HCT116 (cell line): ENCODE results near the gene STXBP5L. TPM values are rescaled to one million over a fixed set of nuclear protein-coding genes. Genes with fewer than 3 reads are reported as not detected.
"Not testable (repeated sequence)": the region's sequence is repeated elsewhere in the genome, so short reads cannot be mapped to it uniquely, and the experiment has no call there.

Experiments used
- ATAC-seq: fragments of 200-7000 bp; cut with Tn5 transposase; 2 replicates; pipeline ENCODE4 v1.9.1; 2020; ENCODE audit warnings: mild to moderate bottlenecking, moderate library complexity
- BruUV-seq: library from RNA; stranded (reverse); fragments of 400-500 nt; replicated peaks from 2 replicates; lab custom pipeline; 2021; lab: Mats Ljungman, UMichigan
- CTCF ChIA-PET: fragments of 300-600 bp; sonication (Branson Sonifier 250); formaldehyde crosslinking; loops from one replicate; lab custom pipeline; 2021; ENCODE audit warnings: antibody characterized with exemption; lab: Charles Lee
- POLR2A ChIA-PET: fragments of 300-600, 350-600 bp; sonication (Branson Sonifier 250); formaldehyde crosslinking; loops from one replicate; lab custom pipeline; 2021; ENCODE audit warnings: antibody characterized with exemption; lab: Charles Lee
- RAD21 ChIA-PET, 2 experiments: fragments of 300-600 bp; sonication (Branson Sonifier 250); formaldehyde crosslinking; loops; one replicate each; lab custom pipeline; 2023; ENCODE audit warnings: low total read pairs in 2 of 2; ENCODE audit not compliant: uncharacterized antibody in 2 of 2, unreplicated experiment in 2 of 2, low non-redundant PET in 1 of 2; lab: Charles Lee
- DNase-seq: peaks from one replicate; pipeline ENCODE4 v3.0.0-alpha.2; 2010; ENCODE audit warnings: low read depth, low spot score
- H2AFZ ChIP-seq: fragments of 200-600 bp; shearing (Covaris generic), sonication (generic); 2 replicates; pipeline ENCODE4 v1.6.1; 2017; ENCODE audit warnings: low read depth, mixed run types, mixed read lengths, antibody characterized with exemption, low read length; ENCODE audit not compliant: poor library complexity, severe bottlenecking
- H3K27ac ChIP-seq: 2 replicates; pipeline ENCODE4 v1.5.1; 2012; ENCODE audit warnings: low read depth, low read length
- H3K27me3 ChIP-seq: fragments of 200-600 bp; sonication (generic); 2 replicates; pipeline ENCODE4 v1.6.1; 2016; ENCODE audit warnings: mixed run types, low read length, mixed read lengths; ENCODE audit not compliant: insufficient read depth
- H3K36me3 ChIP-seq, 2 experiments: fragments of 200-500 bp in 1 of 2; fragments of 200-600 bp in 1 of 2; sonication (Bioruptor generic) in 1 of 2; sonication (generic) in 1 of 2; 2 replicates each; pipeline versions ENCODE4 v1.5.1 to v1.6.1; 2014 to 2016; ENCODE audit warnings: low read length in 2 of 2, inconsistent platforms in 1 of 2, mixed read lengths in 1 of 2, mixed run types in 1 of 2; ENCODE audit not compliant: insufficient read depth in 2 of 2, control insufficient read depth in 1 of 2
- H3K4me1 ChIP-seq, 2 experiments: fragments of 200-600 bp in 1 of 2; sonication (generic) in 1 of 2; 2 replicates each; pipeline versions ENCODE4 v1.5.1 to v1.6.1; 2012 to 2017; ENCODE audit warnings: low read length in 2 of 2, inconsistent platforms in 1 of 2, mild to moderate bottlenecking in 1 of 2, mixed read lengths in 1 of 2, mixed run types in 1 of 2, moderate library complexity in 1 of 2; ENCODE audit not compliant: insufficient read depth in 2 of 2, control insufficient read depth in 1 of 2
- H3K4me2 ChIP-seq: fragments of 200-600 bp; sonication (generic); 2 replicates; pipeline ENCODE4 v1.6.1; 2017; ENCODE audit warnings: mixed run types, low read length, mixed read lengths
- H3K4me3 ChIP-seq, 2 experiments: fragments of 200-600 bp in 1 of 2; sonication (generic) in 1 of 2; replicated peaks in 1 of 2; 2 replicates each; pipeline ENCODE4 v1.5.1; 2011 to 2016; ENCODE audit warnings: low read length in 2 of 2, control low read depth in 1 of 2, low read depth in 1 of 2, mild to moderate bottlenecking in 1 of 2, mixed read lengths in 1 of 2, mixed run types in 1 of 2
- H3K79me2 ChIP-seq: fragments of 200-600 bp; sonication (generic); 2 replicates; pipeline ENCODE4 v1.6.1; 2017; ENCODE audit warnings: mild to moderate bottlenecking, mixed run types, low read length, moderate library complexity, mixed read lengths; ENCODE audit not compliant: insufficient read depth
- H3K9ac ChIP-seq: fragments of 200-600 bp; sonication (generic); 2 replicates; pipeline ENCODE4 v1.6.1; 2016; ENCODE audit warnings: low read length, mixed read lengths
- H3K9me2 ChIP-seq: fragments of 200-600 bp; sonication (generic), shearing (Covaris generic); 2 replicates; pipeline ENCODE4 v1.6.1; 2017; ENCODE audit warnings: mixed run types, mild to moderate bottlenecking, moderate library complexity; ENCODE audit not compliant: insufficient read depth
- H3K9me3 ChIP-seq, 2 experiments: fragments of 200-500 bp in 1 of 2; fragments of 200-600 bp in 1 of 2; sonication (Bioruptor generic) in 1 of 2; sonication (generic) in 1 of 2; 2 replicates each; pipeline ENCODE4 v1.6.1; 2014 to 2017; ENCODE audit warnings: low read length in 2 of 2, mixed read lengths in 2 of 2, inconsistent platforms in 1 of 2, low read depth in 1 of 2, mild to moderate bottlenecking in 1 of 2, mixed run types in 1 of 2, moderate library complexity in 1 of 2; ENCODE audit not compliant: control insufficient read depth in 1 of 2, insufficient read depth in 1 of 2
- H4K20me1 ChIP-seq: fragments of 200-600 bp; sonication (generic), shearing (Covaris generic); 2 replicates; pipeline ENCODE4 v1.6.1; 2017; ENCODE audit warnings: mixed run types, mild to moderate bottlenecking, moderate library complexity; ENCODE audit not compliant: insufficient read depth
- ATF3 ChIP-seq: IDR thresholded peaks from 2 replicates; pipeline ENCODE4 v1.6.1; 2012
- FOSL1 ChIP-seq: IDR thresholded peaks from 2 replicates; pipeline ENCODE4 v1.6.1; 2012; ENCODE audit warnings: low read depth
- SIN3A ChIP-seq: IDR thresholded peaks from 2 replicates; pipeline ENCODE4 v1.6.1; 2012; ENCODE audit warnings: low read depth
- SRF ChIP-seq: IDR thresholded peaks from 2 replicates; pipeline ENCODE4 v1.6.1; 2012; ENCODE audit warnings: low read depth
- intact Hi-C: fragments of 100-400 bp; cut with micrococcal nuclease; formaldehyde crosslinking; loops from 2 replicates; pipeline ENCODE4 v1.10.0; 2022
- total RNA-seq: library from RNA; stranded (reverse); gene quantifications from one replicate; pipeline ENCODE4 v1.2.1, GENCODE V29; 2021; ENCODE audit not compliant: unreplicated experiment
- TF ChIP-seq, protein P1 (sequence below): IDR thresholded peaks from 2 replicates; pipeline ENCODE4 v1.6.1; 2012

Gene STXBP5L
- total RNA-seq, 1 experiment from 2014 or later: not detected

DNA sequence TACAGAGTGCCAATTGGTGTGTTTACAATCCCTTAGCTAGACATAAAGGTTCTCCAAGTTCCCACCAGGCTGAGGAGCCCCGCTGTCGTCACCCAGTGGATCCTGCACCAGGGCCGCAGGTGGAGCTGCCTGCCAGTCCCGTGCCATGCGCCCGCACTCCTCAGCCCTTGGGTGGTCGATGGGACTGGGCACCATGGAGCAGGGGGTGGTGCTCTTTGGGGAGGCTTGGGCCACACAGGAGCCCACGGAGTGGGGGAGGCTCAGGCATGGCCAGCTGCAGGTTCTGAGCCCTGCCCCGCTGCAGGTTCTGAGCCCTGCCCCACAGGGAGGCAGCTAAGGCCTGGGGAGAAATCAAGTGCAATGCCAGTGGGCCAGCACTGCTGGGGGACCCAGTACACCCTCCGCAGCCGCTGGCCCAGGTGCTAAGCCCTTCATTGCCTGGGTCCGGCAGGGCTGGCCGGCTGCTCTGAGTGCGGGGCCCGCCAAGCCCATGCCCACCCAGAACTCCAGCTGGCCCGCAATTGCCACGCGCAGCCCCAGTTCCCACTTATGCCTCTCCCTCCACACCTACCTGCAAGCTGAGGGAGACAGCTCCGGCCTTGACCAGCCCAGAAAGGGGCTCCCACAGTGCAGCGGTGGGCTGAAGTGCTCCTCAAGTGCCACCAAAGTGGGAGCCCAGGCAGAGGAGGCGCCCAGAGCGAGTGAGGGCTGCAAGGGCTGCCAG, 170.5 kb downstream of the STXBP5L start:
- H3K4me1 ChIP-seq, H3K4me2 ChIP-seq, ATAC-seq, H3K27me3 ChIP-seq, BruUV-seq, H3K9me3 ChIP-seq, CTCF ChIA-PET, H4K20me1 ChIP-seq, H3K9me2 ChIP-seq, H3K9ac ChIP-seq, DNase-seq, H3K79me2 ChIP-seq, RAD21 ChIA-PET, POLR2A ChIA-PET, H2AFZ ChIP-seq, H3K4me3 ChIP-seq, H3K27ac ChIP-seq, intact Hi-C loops, H3K36me3 ChIP-seq: not testable (repeated sequence)

GRCh38 chr3:121096953-121097352, 188.9 kb downstream of the STXBP5L start:
- H2AFZ ChIP-seq: no peak overlapping the region
- intact Hi-C loops: no loop called here
- no peaks in the 10 kb centered on the region for H3K4me1 ChIP-seq
- TF ChIP-seq SIN3A (no peak), SRF (no peak), FOSL1 (no peak), ATF3 (no peak)
- TF ChIP-seq, protein P1, sequence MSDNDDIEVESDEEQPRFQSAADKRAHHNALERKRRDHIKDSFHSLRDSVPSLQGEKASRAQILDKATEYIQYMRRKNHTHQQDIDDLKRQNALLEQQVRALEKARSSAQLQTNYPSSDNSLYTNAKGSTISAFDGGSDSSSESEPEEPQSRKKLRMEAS: no peak
- RAD21 ChIA-PET: no interaction called here
- DNase-seq (no peak), ATAC-seq (no peak)
- no peaks in the 10 kb centered on the region for H3K27me3 ChIP-seq
- no peaks in the 10 kb centered on the region for H3K36me3 ChIP-seq
- BruUV-seq: no TSS peak
- no peaks in the 10 kb centered on the region for H3K9me3 ChIP-seq
- H3K27ac ChIP-seq: no peak overlapping the region
- H3K79me2 ChIP-seq: no peaks in the 10 kb centered on the region
- H3K9me2 ChIP-seq: no peaks in the 10 kb centered on the region
- CTCF ChIA-PET: no interaction called here
- no peak overlapping the region for H3K4me3 ChIP-seq
- no peaks in the 10 kb centered on the region for H4K20me1 ChIP-seq
- no peak overlapping the region for H3K4me2 ChIP-seq
- POLR2A ChIA-PET: no interaction called here
- H3K9ac ChIP-seq: no peak overlapping the region

GRCh38 chr3:121111086-121111485, 203.1 kb downstream of the STXBP5L start:
- H3K9me3 ChIP-seq, POLR2A ChIA-PET, H3K4me1 ChIP-seq, H4K20me1 ChIP-seq, H3K79me2 ChIP-seq, H3K36me3 ChIP-seq, BruUV-seq, ATAC-seq, H2AFZ ChIP-seq, H3K9me2 ChIP-seq, CTCF ChIA-PET, H3K27ac ChIP-seq, intact Hi-C loops, H3K4me3 ChIP-seq, RAD21 ChIA-PET, H3K4me2 ChIP-seq, H3K9ac ChIP-seq, H3K27me3 ChIP-seq, DNase-seq: not testable (repeated sequence)
